HT-29 (cell line): ENCODE results near the gene METTL21A. TPM values are rescaled to one million over a fixed set of nuclear protein-coding genes. Genes with fewer than 3 reads are reported as not detected.

Experiments used
- DNase-seq: peaks from one replicate; pipeline ENCODE4 v3.0.0-alpha.2; 2015; ENCODE audit warnings: low spot score
- total RNA-seq: library from RNA; depleted of rRNA; stranded (reverse); fragments of >200 nt; shearing (Covaris generic); gene quantifications from 2 replicates; pipeline ENCODE4 v1.2.3, GENCODE V29; 2014

METTL21A gene
- total RNA-seq, 1 experiment from 2014 or later, result 61.7 TPM

DNA sequence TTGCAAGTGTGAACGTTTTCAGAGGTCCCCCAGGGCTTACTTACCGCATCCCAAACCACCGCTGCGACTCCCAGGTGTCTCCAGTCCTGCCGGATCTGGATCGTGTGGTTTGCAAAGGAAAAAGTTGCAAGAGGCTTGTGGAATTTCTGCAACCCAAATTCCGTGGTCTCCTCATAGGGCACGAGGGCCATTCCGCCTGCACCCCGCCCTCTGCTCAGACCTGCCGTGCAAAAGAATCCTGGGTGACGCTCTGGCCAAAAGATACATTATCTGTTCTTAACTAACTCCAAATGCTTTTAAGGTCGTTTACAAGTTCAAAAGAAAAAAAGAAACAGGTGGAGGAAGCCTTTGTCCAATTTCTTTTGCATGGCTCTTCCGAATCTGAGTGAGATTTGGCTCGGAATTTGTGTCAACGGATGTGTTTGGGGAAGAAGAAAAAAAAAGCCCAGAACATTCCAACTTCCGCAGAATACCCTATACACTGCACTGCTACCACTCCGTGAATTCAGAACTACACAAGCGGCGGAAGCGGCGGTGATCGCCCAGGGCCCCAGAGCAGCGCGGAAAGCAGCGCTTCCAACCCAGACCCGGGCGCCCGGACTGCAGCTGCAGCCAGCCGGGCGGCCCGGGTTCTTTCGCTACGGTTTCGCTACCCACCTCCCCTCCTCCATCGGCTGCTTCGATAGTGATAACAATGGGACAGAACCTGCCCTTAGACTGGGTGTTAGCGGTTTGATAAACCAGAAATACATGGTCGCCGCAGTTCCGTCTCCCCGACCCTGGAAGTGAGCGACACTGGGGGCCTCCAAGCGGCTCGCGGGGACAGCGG, 795 bp downstream of the METTL21A start:
- peak; percentile 73 for DNase-seq

DNA sequence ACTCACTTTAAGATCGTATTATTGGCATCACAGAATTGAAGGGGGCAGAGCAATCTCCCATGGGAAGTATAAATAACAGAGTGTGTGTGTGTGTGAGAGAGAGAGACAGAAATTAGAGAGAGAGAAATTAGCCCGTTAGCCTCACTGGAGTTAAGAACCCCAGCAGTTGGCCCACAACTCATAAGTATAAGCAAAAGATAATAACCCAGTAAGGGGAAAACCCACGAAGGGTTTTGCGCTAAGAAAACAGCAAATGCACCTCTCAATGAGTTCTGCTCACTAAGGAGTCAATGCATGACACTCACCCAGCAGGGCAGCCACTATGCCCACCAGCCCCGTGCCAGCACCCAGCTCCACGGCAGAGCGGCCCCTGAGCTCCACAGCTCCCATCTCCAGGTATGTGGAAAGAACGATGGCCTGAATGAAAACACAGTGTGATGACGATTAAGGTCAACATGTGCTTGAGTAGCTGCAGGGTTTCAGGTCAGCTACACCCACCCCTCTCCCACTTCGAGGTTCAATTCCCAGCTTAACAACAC, 3.6 kb downstream of the METTL21A start:
- DNase-seq, result no peak

DNA sequence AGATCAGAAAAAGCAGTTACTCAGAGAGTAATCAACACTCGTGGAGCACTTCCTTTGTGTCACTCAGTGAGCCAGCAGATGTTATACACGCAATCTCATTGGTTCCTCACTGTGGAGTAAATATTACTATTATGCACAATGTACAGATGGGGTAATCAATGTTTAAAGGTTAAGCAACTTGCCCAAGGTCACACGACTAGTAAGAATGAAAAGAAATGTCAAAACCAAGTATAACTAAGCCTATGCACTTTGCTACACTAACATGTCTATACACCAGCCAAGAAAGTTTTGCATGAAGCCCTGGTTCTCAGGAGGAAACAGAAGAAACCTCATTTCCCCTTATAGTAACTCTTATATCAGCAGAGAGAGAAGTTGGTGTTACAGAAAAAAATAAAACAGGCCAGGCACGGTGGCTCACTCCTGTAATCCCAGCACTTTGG, 5.4 kb downstream of the METTL21A start:
- DNase-seq, result no peak

DNA sequence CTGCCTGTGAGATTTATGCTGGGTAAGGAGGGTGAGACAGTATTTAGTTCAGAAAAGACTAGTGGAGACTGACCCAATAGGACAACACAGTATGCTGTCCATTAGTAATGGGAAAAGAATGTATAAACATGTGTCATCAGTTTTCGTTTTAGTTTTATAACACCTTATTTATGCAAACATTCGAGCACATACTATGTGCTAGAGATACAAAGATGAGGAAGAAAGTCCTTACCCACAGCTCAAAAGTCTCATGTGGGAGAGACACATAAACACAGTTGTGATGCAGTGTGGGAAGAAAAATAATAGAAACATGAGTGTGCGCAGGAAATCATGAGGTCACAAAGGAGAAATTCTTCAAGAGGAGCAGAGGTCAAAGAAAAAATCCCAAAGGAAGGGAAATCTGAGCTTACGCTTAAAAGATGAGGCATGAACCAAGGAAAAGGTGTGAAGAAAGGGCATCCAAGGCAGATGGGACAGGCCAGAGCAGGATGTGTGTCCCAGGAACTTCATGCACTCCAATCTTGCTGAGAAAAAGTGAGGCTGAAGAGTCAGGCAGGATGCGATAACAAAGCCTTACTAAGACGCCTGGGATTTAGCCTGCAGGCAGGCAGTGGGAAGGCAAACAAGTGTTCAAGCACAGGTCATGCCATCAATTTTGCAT, 8.1 kb downstream of the METTL21A start:
- no peak for DNase-seq

DNA sequence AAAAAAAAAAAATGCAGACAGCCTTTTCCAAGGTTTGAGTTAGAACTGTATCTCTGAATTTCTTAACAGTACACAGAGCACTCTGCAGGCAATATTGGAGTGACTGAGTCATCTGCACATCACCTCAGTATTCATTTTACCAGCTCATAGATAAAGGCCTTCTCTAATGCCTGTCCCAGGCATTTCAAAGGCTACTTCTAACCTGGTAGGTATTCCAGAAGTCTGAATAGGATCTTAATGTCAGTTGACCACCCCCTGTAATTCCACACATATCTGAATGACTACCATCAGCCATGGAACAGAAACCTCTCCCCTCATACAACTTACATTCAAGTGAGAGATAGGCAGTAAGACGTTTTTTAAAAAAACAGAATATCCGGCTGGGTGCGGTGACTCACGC, 9.0 kb downstream of the METTL21A start:
- no peak for DNase-seq

DNA sequence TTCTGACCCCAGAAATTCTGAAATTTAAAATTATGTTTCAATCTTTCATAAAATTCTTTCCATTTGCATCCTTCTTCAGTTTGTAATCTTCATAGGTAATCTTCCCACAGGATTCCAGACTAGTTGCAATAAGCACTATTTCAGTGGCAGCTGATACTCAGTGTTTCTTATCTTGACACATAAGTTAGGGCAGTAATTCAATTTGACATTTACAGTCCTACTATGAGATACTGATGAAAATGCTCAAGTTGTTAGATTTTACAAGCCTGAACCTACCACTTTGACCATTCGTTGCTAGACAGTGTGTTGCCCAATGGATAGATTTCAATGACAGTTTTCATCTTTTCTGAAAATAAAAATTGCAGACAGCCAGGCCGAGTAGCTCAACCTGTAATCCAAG, 10.4 kb downstream of the METTL21A start:
- DNase-seq, result no peak

DNA sequence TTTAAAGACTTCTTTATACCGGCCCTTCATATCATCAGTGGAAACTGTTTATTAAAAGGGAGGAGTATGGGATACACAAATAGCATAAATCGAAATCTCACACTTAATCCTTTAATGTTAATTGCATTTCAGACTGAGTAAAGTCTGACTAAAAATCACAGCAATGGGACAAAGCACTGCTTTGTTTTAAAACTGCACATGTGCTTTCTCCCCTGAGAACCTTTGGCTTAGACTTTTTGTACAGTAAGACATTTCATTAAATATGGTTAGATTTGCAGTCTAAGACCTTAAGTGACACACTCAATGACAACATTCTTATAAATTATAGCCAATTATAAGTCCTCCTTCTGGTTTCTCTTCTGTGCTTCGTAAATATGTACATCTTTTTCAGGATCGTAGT, 12.5 kb downstream of the METTL21A start:
- no peak for DNase-seq

DNA sequence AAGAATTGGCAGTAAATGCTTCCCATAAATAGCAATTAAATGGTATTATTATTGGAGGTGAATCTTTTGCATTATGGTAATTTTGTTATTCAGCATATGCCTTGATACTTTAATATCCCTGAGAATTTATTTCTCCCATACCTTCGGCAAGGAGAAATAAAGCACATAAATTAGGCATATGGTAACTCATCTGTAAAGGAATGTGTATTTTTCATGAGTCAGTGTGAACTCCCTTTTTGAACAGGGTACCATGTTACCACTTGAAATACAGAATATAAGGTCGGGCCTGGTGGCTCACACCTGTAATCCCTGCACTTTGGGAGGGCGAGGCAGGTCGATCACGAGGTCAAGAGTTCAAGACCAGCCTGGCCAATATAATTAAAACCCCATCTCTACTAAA, 18.4 kb downstream of the METTL21A start:
- no peak for DNase-seq

DNA sequence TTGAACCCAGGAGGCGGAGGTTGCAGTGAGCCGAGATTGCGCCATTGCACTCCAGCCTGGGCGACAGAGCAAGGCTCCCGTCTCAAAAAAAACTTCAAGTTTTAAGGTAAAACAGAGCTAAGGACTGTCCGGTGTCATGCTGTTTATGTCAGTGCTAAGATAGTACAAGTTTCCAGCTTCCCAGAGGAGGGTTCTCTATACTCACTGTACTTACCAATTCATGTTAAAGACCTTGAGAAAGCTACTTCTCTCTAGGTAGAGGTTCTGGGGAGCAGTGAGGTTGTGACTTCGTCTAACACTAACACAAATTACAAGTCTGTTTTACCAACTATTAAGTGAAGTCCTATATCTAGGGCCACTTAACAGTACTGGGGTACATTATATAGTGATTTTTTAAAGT, 18.8 kb downstream of the METTL21A start:
- DNase-seq, result no peak

DNA sequence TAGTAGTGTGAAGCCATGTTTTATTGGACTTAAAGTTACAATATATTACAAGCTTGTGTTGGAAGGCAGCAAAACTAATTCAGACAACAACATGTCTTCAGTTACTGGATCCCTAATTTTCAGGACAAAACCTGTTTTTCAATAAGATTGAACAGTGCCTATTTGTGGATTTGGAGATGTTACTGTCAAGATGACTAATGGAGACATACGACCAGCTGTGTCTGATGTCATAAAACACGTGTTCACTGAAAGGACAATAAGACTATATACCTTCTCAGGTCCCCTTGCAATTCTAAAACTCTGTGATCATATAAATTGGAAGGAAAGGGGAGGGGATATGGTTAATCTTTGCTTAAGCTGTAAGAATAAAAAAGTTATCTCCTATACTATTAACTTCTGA, 21.7 kb downstream of the METTL21A start:
- DNase-seq, result no peak

DNA sequence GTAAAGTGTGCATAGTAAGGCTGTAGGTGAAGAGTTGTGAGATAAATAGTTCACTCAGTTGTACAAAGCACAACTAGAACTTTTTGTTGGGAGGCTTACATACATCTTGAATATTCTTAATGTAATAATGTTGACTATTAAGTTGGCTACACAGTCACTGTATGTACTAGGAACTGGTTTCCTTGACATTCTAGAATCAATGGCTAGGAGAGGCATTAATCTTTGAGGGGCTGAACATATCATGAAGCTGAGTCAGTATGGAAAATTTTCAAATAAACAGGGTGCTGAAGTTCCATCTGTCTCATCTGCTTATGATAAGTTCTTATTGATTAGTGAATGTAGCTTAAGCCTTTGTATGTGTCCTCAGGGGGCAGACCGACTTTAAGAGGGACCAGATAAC, 23.4 kb downstream of the METTL21A start:
- no peak for DNase-seq

DNA sequence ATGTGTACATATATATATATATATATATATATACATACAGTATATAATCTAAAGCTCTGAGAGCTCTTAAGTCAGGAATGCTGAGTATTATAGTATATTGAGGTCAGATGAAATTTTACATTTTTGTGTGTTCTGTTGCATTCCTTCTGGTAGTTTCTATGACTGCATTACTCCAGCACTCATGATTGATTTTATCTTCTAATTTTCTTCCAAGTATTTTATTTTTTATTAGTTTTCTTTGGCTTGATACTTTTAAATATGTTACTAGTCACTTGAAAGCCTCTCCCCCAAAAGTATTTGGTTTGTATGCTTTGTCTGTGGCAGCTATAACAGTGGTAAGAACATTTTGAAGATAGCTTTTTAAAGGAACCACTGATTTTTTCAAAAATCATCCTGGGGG, 25.0 kb downstream of the METTL21A start:
- no peak for DNase-seq

DNA sequence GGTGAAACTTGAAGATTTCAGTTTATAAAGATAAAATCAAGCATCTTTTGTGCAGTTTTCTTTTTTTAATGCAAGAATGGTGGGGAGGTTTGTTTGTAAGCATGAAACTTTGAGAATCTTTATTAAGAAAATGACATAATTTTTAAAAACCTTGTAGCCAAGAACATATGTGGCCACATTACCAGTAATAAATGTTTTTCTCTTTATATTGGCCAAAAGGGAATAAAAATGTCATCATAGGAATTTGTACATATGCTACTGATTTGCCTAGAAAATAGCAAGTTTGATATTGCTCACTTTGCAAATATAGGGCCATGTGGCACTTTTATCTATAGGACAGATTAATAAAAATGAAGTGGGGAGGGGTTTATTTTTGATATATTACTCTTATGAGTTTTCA, 25.6 kb downstream of the METTL21A start:
- no peak for DNase-seq

DNA sequence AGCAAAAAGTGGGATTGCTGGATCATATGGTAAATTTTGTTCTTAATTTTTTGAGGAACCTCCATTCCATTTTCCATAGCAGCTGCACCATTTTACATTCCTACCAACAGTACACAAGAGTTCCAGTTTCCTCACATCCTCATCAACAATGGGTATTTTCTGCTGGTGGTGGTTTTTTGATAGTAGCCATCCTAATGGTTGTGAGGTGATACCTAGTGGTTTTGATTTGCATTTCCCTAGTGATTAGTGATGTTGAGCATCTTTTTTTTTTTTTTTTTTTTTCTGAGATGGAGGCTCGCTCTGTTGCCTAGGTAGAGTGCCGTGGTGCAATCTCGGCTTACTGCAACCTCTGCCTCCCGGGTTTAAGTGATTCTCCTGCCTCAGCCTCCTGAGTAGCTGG, 30.5 kb downstream of the METTL21A start:
- DNase-seq, result no peak

DNA sequence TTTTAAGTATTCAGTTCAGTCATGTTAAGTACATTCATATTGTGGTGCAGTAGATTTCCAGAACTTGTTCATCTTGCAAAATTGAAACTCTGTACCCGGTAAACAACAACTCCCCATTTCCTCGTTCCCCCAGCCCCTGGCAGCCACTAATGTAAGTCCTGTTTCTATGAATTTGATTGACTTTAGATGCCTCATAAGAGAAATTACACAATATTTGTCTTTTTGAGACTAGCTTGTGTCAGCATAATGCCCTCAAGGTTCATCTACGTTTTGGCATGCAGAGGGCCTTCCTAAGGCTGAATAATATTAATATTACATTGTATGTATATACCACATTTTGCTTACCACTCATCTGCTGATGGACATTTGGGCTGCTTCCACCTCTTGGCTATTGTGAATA, 30.9 kb downstream of the METTL21A start:
- no peak for DNase-seq

DNA sequence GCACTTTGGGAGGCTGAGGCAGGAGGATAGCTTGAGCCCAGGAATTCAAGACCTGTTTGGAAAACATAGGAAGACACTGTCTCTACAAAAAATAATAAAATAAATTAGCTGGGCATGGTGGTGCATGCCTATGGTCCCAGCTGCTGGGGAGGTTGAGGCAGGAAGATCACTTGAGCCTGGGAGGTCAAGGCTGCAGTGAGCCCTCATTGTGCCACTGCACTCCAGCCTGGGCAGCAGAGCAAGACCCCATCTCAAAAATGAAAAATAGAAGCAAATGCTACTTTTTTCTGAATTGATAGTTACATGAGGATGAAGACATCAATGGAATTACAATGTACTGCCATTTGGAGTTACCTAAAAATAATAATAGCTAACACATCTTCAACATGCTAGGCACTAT, 31.9 kb downstream of the METTL21A start:
- DNase-seq, result no peak

DNA sequence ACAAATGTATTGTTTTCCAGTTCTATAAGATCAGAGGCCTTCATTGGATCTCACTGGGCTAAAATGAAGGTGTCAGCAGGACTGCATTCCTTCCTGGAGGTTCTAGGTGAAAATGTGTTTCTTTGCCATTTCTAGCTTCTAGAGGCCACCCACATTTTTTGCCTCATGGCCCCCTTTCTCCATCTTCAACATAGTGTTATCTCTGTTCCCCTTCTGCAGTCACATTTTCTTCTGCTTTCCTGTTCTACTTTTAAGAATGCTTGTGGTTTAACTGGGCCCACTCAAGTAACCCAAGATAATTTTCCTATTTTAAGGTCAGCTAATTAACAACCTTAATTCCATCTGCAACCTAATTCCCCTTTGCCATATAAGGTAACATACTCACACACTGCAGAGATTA, 36.1 kb downstream of the METTL21A start:
- DNase-seq, result no peak

DNA sequence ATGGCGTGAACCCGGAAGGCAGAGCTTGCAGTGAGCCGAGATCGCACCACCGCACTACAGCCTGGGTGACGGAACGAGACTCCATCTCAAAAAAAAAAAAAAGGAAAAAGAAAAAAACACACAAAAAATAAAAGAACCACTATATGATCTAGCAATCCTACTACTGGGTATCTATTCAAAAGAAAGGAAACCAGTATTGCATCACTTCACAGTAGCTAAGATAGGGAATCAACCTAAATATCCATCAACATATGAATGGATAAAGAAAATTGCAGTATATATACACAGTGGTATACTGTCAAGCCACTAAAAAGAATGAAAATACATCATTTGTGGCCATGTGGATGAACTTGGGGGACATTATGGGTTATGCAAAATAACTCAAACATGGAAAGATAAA, 37.9 kb downstream of the METTL21A start:
- no peak for DNase-seq

DNA sequence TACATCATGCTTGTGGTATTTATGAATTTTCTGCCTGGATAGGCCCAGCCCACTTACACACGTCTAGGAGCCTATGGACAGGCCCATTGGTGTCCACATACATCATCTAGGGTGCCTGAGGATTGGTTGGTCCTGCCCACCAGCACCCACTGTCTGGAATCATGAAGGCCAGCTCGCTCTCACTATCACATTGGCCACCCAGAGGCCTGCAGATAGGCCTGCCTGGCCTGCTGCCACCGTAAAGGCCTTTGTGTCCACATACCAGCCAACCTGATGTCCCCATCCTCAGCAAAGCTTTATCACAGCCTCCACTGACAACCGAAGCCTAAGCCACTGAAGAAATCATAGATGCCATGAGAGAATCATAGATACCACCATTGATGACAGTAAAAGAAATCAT, 40.2 kb downstream of the METTL21A start:
- no peak for DNase-seq

DNA sequence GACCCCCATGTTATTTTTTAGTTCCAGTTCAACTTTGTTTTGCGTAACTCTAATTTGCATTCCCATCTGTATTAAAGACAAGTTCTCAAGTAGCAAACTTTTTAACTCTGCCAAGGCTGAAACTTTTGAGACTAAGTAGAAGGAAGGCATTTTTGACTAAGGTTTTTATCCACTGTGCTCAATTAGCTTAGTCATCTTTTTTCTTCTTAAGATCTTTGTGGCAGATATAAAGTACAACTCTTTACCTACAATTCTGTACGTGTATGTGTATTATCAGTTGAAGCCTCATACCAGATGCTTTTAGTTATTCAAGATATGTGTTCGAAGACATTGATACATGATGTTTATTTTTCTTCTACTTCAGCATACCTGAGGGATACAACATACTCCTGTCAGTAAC, 53.8 kb downstream of the METTL21A start:
- no peak for DNase-seq

DNA sequence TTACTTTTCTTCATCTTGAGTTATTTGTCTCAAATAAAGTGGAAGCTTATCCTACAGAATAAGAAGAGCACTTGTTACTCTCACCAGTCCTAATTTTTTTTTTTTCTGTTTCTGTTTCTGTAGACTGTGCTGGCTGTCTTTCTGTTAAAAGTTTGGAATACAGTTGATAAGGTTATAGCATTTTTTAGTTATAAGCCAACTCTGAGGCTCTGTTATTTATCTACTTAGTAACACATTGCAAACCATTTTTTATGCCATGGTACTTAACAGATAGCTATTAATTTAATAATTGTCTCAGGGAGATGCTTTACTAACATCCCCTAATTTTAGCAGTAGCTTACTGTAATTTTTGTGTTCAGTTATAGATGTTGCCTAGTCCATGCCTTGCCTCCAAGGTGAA, 57.5 kb downstream of the METTL21A start:
- DNase-seq, result no peak

DNA sequence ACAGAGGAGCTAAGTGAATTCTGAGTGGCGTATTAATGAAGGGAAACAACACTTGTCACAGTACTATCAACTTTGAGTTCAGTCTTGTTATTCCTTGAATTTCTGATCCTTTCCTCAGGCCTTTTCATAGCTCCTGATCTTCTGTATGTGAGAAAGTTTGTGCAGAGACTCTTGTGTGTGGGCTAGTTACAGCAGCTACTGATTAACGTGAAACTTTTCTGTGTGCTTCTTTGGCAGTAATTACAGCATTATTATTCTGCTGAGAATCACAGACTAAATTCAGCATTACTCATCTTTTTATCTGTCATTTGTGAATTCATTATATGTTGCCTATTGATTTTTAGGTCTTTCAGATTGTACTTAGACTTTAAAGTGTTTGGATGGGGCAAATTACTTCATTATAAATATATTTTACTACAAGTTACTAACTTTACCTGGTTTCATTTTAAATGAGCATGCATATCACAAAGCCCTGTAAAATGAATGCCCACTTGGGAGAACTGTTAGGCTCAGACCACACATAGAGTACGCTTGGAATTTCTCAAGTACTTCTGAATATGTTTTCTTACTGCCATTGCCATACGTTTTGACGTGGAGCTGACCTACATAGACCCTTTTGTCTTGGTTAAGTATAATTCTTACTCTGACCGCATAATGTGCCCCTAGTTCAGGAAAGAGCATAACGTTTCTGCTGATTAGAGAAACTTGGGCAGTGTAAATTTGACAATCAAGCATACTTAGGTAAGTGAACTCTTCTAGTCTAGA, 59.3 kb downstream of the METTL21A start:
- DNase-seq, result no peak
